Nephron progenitor cell (in vitro differentiated cells): ENCODE results near the gene CCDC9.

Source experiments
- DNase-seq: peaks from one replicate; pipeline ENCODE4 v3.0.0; 2021
- H3K27ac Mint-ChIP-seq: 2 replicates; pipeline ENCODE4 v1.8.0; 2021; ENCODE audit warnings: mild to moderate bottlenecking, moderate library complexity, mixed read lengths
- H3K27me3 Mint-ChIP-seq: 2 replicates; pipeline ENCODE4 v1.8.0; 2021; ENCODE audit warnings: mild to moderate bottlenecking, low read depth, mixed read lengths; ENCODE audit not compliant: poor library complexity
- H3K36me3 Mint-ChIP-seq: 2 replicates; pipeline ENCODE4 v1.8.0; 2021; ENCODE audit warnings: low read depth, mixed read lengths
- H3K4me1 Mint-ChIP-seq: 2 replicates; pipeline ENCODE4 v1.8.0; 2021; ENCODE audit warnings: mixed read lengths
- H3K4me3 Mint-ChIP-seq: 2 replicates; pipeline ENCODE4 v1.8.0; 2021; ENCODE audit warnings: mild to moderate bottlenecking, moderate library complexity, mixed read lengths
- H3K9me3 Mint-ChIP-seq: 2 replicates; pipeline ENCODE4 v1.8.0; 2021; ENCODE audit warnings: mild to moderate bottlenecking, moderate library complexity, mixed read lengths
- TF ChIP-seq, protein P1 (sequence below): fragments of 200-600 bp; sonication (generic); IDR thresholded peaks from 2 replicates; pipeline ENCODE4 v1.5.0; 2021; ENCODE audit warnings: antibody characterized with exemption

Gene CCDC9

GRCh38 chr19:47310819-47311218, 54.5 kb downstream of the CCDC9 start:
- Mint-ChIP-seq H3K4me1 (no peaks in the 10 kb centered on the region), H3K4me3 (no peak overlapping the region), H3K36me3 (no peaks in the 10 kb centered on the region), H3K9me3 (no peaks in the 10 kb centered on the region), H3K27me3 (peaks cover 63% of the 10 kb centered on the region), H3K27ac (no peak overlapping the region)
- no peak for DNase-seq
- TF ChIP-seq, protein P1, sequence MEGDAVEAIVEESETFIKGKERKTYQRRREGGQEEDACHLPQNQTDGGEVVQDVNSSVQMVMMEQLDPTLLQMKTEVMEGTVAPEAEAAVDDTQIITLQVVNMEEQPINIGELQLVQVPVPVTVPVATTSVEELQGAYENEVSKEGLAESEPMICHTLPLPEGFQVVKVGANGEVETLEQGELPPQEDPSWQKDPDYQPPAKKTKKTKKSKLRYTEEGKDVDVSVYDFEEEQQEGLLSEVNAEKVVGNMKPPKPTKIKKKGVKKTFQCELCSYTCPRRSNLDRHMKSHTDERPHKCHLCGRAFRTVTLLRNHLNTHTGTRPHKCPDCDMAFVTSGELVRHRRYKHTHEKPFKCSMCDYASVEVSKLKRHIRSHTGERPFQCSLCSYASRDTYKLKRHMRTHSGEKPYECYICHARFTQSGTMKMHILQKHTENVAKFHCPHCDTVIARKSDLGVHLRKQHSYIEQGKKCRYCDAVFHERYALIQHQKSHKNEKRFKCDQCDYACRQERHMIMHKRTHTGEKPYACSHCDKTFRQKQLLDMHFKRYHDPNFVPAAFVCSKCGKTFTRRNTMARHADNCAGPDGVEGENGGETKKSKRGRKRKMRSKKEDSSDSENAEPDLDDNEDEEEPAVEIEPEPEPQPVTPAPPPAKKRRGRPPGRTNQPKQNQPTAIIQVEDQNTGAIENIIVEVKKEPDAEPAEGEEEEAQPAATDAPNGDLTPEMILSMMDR = no peak

DNA sequence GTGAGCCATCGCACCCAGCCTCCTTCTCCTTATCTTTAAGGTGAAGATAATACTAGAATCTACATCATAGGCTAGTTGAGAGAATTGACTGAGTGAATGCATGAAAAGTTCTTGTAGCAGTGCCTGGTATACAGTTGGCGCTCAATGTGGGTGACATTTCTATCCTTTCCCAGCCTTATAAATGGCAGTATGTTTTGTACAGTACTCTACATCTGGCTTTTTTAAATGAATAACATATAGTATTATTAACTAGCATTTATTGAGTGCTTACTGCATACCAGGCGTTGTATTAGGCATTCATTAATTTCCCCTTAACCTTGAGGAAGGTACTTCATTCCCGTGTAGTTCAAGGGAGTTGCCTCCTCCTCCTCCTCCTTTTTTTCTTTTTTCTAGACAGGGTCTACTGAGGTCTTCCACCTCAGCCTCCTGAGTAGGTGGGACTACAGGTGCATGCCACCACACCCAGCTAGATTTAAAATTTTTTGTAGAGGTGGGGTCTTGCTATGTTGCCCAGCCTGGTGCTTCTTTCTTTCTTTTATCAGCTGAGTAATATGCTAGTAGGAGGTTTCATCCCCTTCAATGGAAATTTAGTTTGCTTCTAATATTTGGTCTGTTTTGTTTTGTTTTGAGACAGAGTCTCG, 56.2 kb downstream of the CCDC9 start:
- Mint-ChIP-seq H3K27me3 (peaks cover 64% of the 10 kb centered on the region), H3K4me3 (no peak overlapping the region), H3K36me3 (no peaks in the 10 kb centered on the region), H3K27ac (no peak overlapping the region), H3K4me1 (no peaks in the 10 kb centered on the region), H3K9me3 (no peaks in the 10 kb centered on the region)
- TF ChIP-seq, protein P1 = no peak
- no peak for DNase-seq

GRCh38 chr19:47313754-47314295, 57.5 kb downstream of the CCDC9 start:
- no peaks in the 10 kb centered on the region for H3K36me3 Mint-ChIP-seq
- H3K27me3 Mint-ChIP-seq = peaks cover 66% of the 10 kb centered on the region
- DNase-seq = no peak
- no peak overlapping the region for H3K4me3 Mint-ChIP-seq
- TF ChIP-seq, protein P1 = no peak
- no peaks in the 10 kb centered on the region for H3K4me1 Mint-ChIP-seq
- H3K27ac Mint-ChIP-seq = no peak overlapping the region
- H3K9me3 Mint-ChIP-seq = no peaks in the 10 kb centered on the region

DNA sequence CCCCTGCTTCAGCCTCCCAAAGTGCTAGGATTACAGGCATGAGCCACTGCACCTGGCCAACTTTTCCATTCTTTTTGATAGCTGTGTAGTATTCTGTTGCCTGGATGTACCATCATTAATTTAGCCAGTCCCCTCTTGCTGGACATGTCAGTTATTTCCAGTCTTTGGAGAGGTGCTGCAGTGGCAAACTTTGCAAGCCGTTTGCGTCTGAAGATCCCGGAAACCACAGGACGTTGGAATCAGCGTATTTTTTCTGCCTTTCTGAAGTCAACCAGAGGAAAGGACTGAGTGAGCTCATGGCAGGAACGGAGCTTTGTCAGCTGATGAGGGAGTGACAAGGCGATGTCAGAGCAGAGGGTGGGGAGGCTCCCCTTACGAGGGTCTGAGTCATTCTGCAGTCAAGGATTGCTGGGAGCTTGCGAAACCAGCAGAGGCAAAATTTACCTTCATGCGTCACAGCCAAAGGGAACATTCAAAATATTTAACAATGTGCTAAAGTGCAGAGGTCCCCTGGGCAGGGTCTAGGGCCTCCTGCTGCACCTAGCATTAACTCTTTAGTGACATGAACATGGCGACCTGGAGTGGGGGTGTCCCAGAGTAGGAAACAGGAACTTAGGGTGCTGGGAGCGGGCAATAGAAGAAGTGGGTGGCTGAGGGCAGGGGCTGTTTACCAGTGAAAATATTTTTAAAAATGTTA, 58.9 kb downstream of the CCDC9 start:
- H3K36me3 Mint-ChIP-seq = no peaks in the 10 kb centered on the region
- no peaks in the 10 kb centered on the region for H3K4me1 Mint-ChIP-seq
- H3K27ac Mint-ChIP-seq = no peak overlapping the region
- H3K9me3 Mint-ChIP-seq = no peaks in the 10 kb centered on the region
- no peak overlapping the region for H3K4me3 Mint-ChIP-seq
- TF ChIP-seq, protein P1 = no peak
- peaks cover 59% of the 10 kb centered on the region for H3K27me3 Mint-ChIP-seq
- DNase-seq = no peak

- no peak for DNase-seq
- no peaks in the 10 kb centered on the region for H3K36me3 Mint-ChIP-seq
- no peak overlapping the region for H3K4me3 Mint-ChIP-seq
- H3K27me3 Mint-ChIP-seq = peaks cover 53% of the 10 kb centered on the region
- TF ChIP-seq, protein P1 = no peak
- peaks cover under 1% of the 10 kb centered on the region for H3K9me3 Mint-ChIP-seq
- no peak overlapping the region for H3K27ac Mint-ChIP-seq
- no peaks in the 10 kb centered on the region for H3K4me1 Mint-ChIP-seq
Measured at GRCh38 chr19:47316513-47316912, 60.2 kb downstream of the CCDC9 start.
